K562 (cell line): ENCODE data around the gene EPHB1. TPM values are rescaled to one million over a fixed set of nuclear protein-coding genes. Genes with fewer than 3 reads are reported as not detected.

Experiments used
- ATAC-seq: fragments of 200-7000 bp; cut with Tn5 transposase; 3 replicates; pipeline ENCODE4 v1.9.1; 2020; ENCODE audit warnings: moderate library complexity
- BruUV-seq: library from RNA; stranded (reverse); fragments of 400-500 nt; replicated peaks from 2 replicates; lab custom pipeline; 2021; lab: Mats Ljungman, UMichigan
- CTCF ChIA-PET: fragments of 300-600 bp; formaldehyde crosslinking; extraction: SDS; loops from one replicate; lab custom pipeline; 2021; ENCODE audit warnings: low intra/inter-chr PET ratio; lab: Yijun Ruan, JAX
- POLR2A ChIA-PET: fragments of 300-600, 350-650 bp; sonication (Branson Sonifier 250); formaldehyde crosslinking; extraction: SDS; loops from one replicate; lab custom pipeline; 2021; ENCODE audit warnings: antibody characterized with exemption, inconsistent platforms; lab: Yijun Ruan, JAX
- DNase-seq, 4 experiments: peaks; one replicate each; pipeline versions ENCODE4 v3.0.0 to v3.0.0-alpha.2; 2011 to 2018; ENCODE audit warnings: low spot score in 3 of 4, mixed read lengths in 3 of 4; ENCODE audit errors: extremely low read depth in 1 of 4
- FAIRE-seq: peaks from 2 replicates; lab custom pipeline; 2011; peaks lifted over from hg19 to GRCh38; lab: Jason Lieb, UNC
- H2AFZ ChIP-seq: 2 replicates; pipeline ENCODE4 v1.6.0; 2011; ENCODE audit warnings: low read depth, low read length, control low read depth, inconsistent platforms
- H3K27ac ChIP-seq: fragments of 200-600 bp; 3 replicates; pipeline ENCODE4 v1.8.0; 2011; ENCODE audit warnings: low read depth, mild to moderate bottlenecking, control low read depth, inconsistent platforms, low read length, moderate library complexity, mixed read lengths; ENCODE audit errors: extremely low read depth
- H3K27me3 ChIP-seq, 2 experiments: fragments of 300-600 bp in 1 of 2; 2 replicates in 1 of 2; 3 replicates in 1 of 2; pipeline versions ENCODE4 v1.6.0 to v1.8.0; 2011; ENCODE audit warnings: inconsistent platforms in 2 of 2, low read length in 2 of 2, mild to moderate bottlenecking in 1 of 2, mixed read lengths in 1 of 2, moderate library complexity in 1 of 2; ENCODE audit not compliant: control insufficient read depth in 2 of 2, insufficient read depth in 2 of 2
- H3K36me3 ChIP-seq: fragments of 300-600 bp; 3 replicates; pipeline ENCODE4 v1.8.0; 2011; ENCODE audit warnings: mild to moderate bottlenecking, low read length, inconsistent platforms; ENCODE audit not compliant: control insufficient read depth, insufficient read depth
- H3K4me1 ChIP-seq, 2 experiments: fragments of 200-600 bp in 1 of 2; replicated peaks in 1 of 2; 2 replicates in 1 of 2; 3 replicates in 1 of 2; pipeline versions ENCODE4 v1.5.1 to v1.8.0; 2011; ENCODE audit warnings: inconsistent platforms in 2 of 2, low read length in 2 of 2, mild to moderate bottlenecking in 1 of 2, mixed read lengths in 1 of 2, moderate library complexity in 1 of 2; ENCODE audit not compliant: control insufficient read depth in 2 of 2, insufficient read depth in 2 of 2
- H3K4me2 ChIP-seq: 2 replicates; pipeline ENCODE4 v1.6.1; 2011; ENCODE audit warnings: low read length, control low read depth, inconsistent platforms, mixed read lengths; ENCODE audit not compliant: insufficient read depth
- H3K4me3 ChIP-seq: fragments of 200-600 bp; sonication (generic), shearing (Covaris generic); 2 replicates; pipeline ENCODE4 v1.5.1; 2016; ENCODE audit warnings: control low read depth, inconsistent platforms
- H3K79me2 ChIP-seq: fragments of 200-600 bp; 3 replicates; pipeline ENCODE4 v1.8.0; 2011; ENCODE audit warnings: low read length, inconsistent platforms; ENCODE audit not compliant: control insufficient read depth, insufficient read depth
- H3K9ac ChIP-seq, 2 experiments: 2 replicates each; pipeline versions ENCODE4 v1.6.0 to v1.6.1; 2011; ENCODE audit warnings: low read depth in 2 of 2, low read length in 2 of 2, control low read depth in 1 of 2, inconsistent platforms in 1 of 2, mild to moderate bottlenecking in 1 of 2, mixed read lengths in 1 of 2; ENCODE audit not compliant: insufficient read depth in 1 of 2
- H3K9me1 ChIP-seq: one replicate; pipeline ENCODE4 v1.6.0; 2011; ENCODE audit warnings: inconsistent platforms, mild to moderate bottlenecking, low read length, moderate library complexity; ENCODE audit not compliant: control insufficient read depth, insufficient read depth
- H3K9me3 ChIP-seq: replicated peaks from 2 replicates; pipeline ENCODE4 v1.5.1; 2011; ENCODE audit warnings: low read depth, low read length, inconsistent platforms; ENCODE audit not compliant: control insufficient read depth, insufficient read depth
- H4K20me1 ChIP-seq: replicated peaks from 2 replicates; pipeline ENCODE4 v1.6.1; 2011; ENCODE audit warnings: low read length, inconsistent platforms, mixed read lengths; ENCODE audit not compliant: control insufficient read depth, insufficient read depth
- ESRRA ChIP-seq: fragments of 450-650 bp; IDR thresholded peaks from 2 replicates; pipeline ENCODE4 v1.6.1; 2014; ENCODE audit warnings: low read depth, mild to moderate bottlenecking, moderate library complexity, borderline replicate concordance
- FIP1L1 ChIP-seq: fragments of 200-400 bp; formaldehyde crosslinking; IDR thresholded peaks from 2 replicates; pipeline ENCODE4 v1.6.1; 2018; ENCODE audit warnings: mild to moderate bottlenecking, low read depth, low read length; ENCODE audit not compliant: poor library complexity, severe bottlenecking
- GABPB2 ChIP-seq: fragments of 250-450 bp; sonication (Bioruptor Pico); conservative IDR thresholded peaks from 2 replicates; pipeline ENCODE4 v1.5.1; 2021; ENCODE audit warnings: mild to moderate bottlenecking
- HSF4 ChIP-seq: fragments of 250-450 bp; sonication (Bioruptor Pico); IDR thresholded peaks from 2 replicates; pipeline ENCODE4 v2.1.2; 2022; ENCODE audit warnings: mild to moderate bottlenecking, moderate library complexity, borderline replicate concordance
- MEIS2 ChIP-seq: fragments of 450-650 bp; IDR thresholded peaks from 2 replicates; pipeline ENCODE4 v1.6.1; 2014; ENCODE audit warnings: mild to moderate bottlenecking; ENCODE audit not compliant: partially characterized antibody
- MTA1 ChIP-seq: fragments of 450-650 bp; IDR thresholded peaks from 2 replicates; pipeline ENCODE4 v1.6.1; 2017; ENCODE audit warnings: borderline replicate concordance
- PURB ChIP-seq: sonication (generic); formaldehyde crosslinking; IDR thresholded peaks from 2 replicates; pipeline ENCODE4 v1.9.0; 2021; ENCODE audit warnings: low read depth, mild to moderate bottlenecking, missing genetic modification reagents
- TAF9B ChIP-seq: fragments of 450-650 bp; IDR thresholded peaks from 2 replicates; pipeline ENCODE4 v1.6.1; 2018; ENCODE audit warnings: mild to moderate bottlenecking; ENCODE audit not compliant: partially characterized antibody
- ZEB2 ChIP-seq: fragments of 450-650 bp; IDR thresholded peaks from 2 replicates; pipeline ENCODE4 v1.6.1; 2016
- ZFX ChIP-seq: sonication (generic); formaldehyde crosslinking; IDR thresholded peaks from 2 replicates; pipeline ENCODE4 v1.8.0; 2022; ENCODE audit warnings: mild to moderate bottlenecking, missing genetic modification reagents, moderate library complexity
- ZNF644 ChIP-seq: fragments of 200-800 bp; sonication (Bioruptor generic); IDR thresholded peaks from 2 replicates; pipeline ENCODE4 v1.6.1; 2016; ENCODE audit warnings: low read depth, missing genetic modification characterization, missing compliant biosample characterization
- WGBS: fragments of 100-300 bp; shearing (Covaris generic); methylation state at CpG from one replicate; pipeline ENCODE4 v1.1.6; 2016; ENCODE audit warnings: low coverage, mixed read lengths; ENCODE audit not compliant: insufficient coverage; ENCODE audit errors: missing lambda C conversion rate; 5-methylcytosine and 5-hydroxymethylcytosine counted together
- in situ Hi-C: fragments of 300-500 bp; cut with MboI; formaldehyde crosslinking; loops from 4 replicates; pipeline ENCODE4 v1.15.0; 2018; ENCODE audit warnings: inconsistent platforms, mixed read lengths
- intact Hi-C: fragments of 100-400 bp; cut with micrococcal nuclease; formaldehyde crosslinking; loops from 2 replicates; pipeline ENCODE4 v1.14.2; 2022
- polyA plus RNA-seq, 8 experiments: library from polyadenylated mRNA; depleted of rRNA in 4 of 8; stranded (reverse) in 5 of 8; unstranded in 3 of 8; fragments of >200 nt; fragmentation: Nextera tagmentation in 2 of 8; fragmentation: Illumina TruSeq in 1 of 8; extraction: Ambion mirVana in 2 of 8; extraction: Trizol in 1 of 8; gene quantifications; 2 replicates each; pipeline versions ENCODE4 v1.2.1 to v1.2.3, GENCODE V29; 2011 to 2014; ENCODE audit warnings: inconsistent platforms in 1 of 8, missing spikeins in 1 of 8
- total RNA-seq, 7 experiments: library from RNA; depleted of rRNA in 6 of 7; stranded (reverse); fragments of >200 nt in 6 of 7; fragmentation: Illumina TruSeq in 2 of 7; extraction: Trizol in 2 of 7; gene quantifications; 2 replicates each; pipeline versions ENCODE4 v1.2.1 to v1.2.3, GENCODE V29; 2011 to 2021; ENCODE audit warnings: low replicate concordance in 1 of 7
- TF ChIP-seq, protein P1 (sequence below): fragments of 250-450 bp; sonication (Bioruptor Pico); IDR thresholded peaks from 2 replicates; pipeline ENCODE4 v1.4.0; 2020; ENCODE audit warnings: borderline replicate concordance
- TF ChIP-seq, protein P2 (sequence below): fragments of 450-650 bp; formaldehyde crosslinking; IDR thresholded peaks from 2 replicates; pipeline ENCODE4 v1.4.0; 2022; ENCODE audit warnings: missing genetic modification characterization
- TF ChIP-seq, protein P3 (sequence below): sonication (generic); formaldehyde crosslinking; IDR thresholded peaks from 2 replicates; pipeline ENCODE4 v1.8.1; 2022; ENCODE audit warnings: missing genetic modification reagents
- TF ChIP-seq, protein P4 (sequence below): IDR thresholded peaks from 3 replicates; pipeline ENCODE4 v1.6.1; 2011; ENCODE audit warnings: borderline replicate concordance, mild to moderate bottlenecking, moderate library complexity; ENCODE audit not compliant: insufficient read length; ENCODE audit errors: extremely low read depth

EPHB1 gene
- total and polyA plus RNA-seq, 9 of the 15 experiments (the other 6 are each of a cell fraction or from before 2014, with no cell fraction given), result 0.29 TPM; not detected in 8

DNA sequence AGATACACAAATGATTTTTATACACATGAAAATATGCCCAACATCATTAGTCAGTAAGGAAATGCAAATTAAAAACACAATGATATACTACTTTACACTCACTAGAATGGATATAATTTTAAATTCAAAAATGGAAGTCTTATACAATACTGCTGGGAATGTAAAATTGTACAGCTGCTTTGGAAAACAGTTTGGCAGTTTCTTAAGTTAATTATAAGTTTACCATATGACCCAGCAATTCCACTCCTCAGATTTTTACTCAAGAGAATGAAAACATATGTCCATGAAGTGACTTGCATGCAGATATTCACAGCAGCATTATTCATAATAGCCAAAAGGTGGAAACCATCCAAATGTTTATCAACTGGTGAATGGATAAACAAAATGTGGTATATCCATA lies 281.3 kb downstream of the EPHB1 start (continued):
- TF ChIP-seq, protein P1, sequence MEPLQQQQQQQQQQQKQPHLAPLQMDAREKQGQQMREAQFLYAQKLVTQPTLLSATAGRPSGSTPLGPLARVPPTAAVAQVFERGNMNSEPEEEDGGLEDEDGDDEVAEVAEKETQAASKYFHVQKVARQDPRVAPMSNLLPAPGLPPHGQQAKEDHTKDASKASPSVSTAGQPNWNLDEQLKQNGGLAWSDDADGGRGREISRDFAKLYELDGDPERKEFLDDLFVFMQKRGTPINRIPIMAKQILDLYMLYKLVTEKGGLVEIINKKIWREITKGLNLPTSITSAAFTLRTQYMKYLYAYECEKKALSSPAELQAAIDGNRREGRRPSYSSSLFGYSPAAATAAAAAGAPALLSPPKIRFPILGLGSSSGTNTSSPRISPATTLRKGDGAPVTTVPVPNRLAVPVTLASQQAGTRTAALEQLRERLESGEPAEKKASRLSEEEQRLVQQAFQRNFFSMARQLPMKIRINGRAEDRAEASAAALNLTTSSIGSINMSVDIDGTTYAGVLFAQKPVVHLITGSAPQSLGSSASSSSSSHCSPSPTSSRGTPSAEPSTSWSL (CRISPR knock-in tag), result no peak

DNA sequence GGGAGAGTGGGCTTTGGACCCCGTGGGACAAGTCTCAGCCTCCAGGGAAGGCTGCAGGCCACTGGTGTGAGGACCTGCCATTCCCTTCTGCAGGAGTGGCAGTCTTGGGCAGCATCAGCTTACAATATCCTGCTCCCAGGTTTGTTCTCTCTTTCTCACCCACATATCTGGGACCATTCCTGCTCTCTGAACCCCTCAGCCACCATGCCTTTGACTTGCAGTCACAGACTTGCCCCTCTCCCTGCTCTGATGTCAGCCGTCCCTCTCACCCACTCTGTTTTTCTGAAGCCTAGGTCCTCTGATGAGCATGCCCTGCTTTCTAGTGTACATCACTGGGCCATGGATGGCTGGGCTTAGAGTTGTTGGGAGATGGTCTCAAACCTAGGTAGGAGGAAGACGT lies 282.1 kb downstream of the EPHB1 start:
- Histone ChIP-seq H3K9ac (no peak overlapping the region), H3K4me2 (no peak overlapping the region), H4K20me1 (no peaks in the 10 kb centered on the region), H3K9me3 (no peaks in the 10 kb centered on the region), H3K27me3 (no peaks in the 10 kb centered on the region), H3K27ac (no peak overlapping the region), H3K4me3 (no peak overlapping the region), H3K36me3 (no peaks in the 10 kb centered on the region), H3K9me1 (no peaks in the 10 kb centered on the region), H3K79me2 (no peaks in the 10 kb centered on the region), H2AFZ (no peak overlapping the region), H3K4me1 (no peaks in the 10 kb centered on the region)
- FAIRE-seq (no peak), DNase-seq (no peak), ATAC-seq (no peak)
- intact Hi-C loops, result no loop called here
- 0% methylated on average over 2 of the region's 3 CpGs for WGBS
- BruUV-seq, result no TSS peak
- in situ Hi-C loops, result no loop called here
- CTCF ChIA-PET, result no interaction called here
- POLR2A ChIA-PET, result no interaction called here
- TF ChIP-seq GABPB2 (CRISPR knock-in tag) (no peak), TAF9B (no peak), ZEB2 (no peak), PURB (no peak), ZNF644 (tag) (no peak), ZFX (CRISPR knock-in tag) (no peak), ESRRA (no peak), MTA1 (no peak), HSF4 (no peak), MEIS2 (no peak), FIP1L1 (no peak)
- TF ChIP-seq, protein P2, sequence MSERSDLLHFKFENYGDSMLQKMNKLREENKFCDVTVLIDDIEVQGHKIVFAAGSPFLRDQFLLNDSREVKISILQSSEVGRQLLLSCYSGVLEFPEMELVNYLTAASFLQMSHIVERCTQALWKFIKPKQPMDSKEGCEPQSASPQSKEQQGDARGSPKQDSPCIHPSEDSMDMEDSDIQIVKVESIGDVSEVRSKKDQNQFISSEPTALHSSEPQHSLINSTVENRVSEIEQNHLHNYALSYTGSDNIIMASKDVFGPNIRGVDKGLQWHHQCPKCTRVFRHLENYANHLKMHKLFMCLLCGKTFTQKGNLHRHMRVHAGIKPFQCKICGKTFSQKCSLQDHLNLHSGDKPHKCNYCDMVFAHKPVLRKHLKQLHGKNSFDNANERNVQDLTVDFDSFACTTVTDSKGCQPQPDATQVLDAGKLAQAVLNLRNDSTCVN (CRISPR knock-in tag), result no peak
- TF ChIP-seq, protein P3, sequence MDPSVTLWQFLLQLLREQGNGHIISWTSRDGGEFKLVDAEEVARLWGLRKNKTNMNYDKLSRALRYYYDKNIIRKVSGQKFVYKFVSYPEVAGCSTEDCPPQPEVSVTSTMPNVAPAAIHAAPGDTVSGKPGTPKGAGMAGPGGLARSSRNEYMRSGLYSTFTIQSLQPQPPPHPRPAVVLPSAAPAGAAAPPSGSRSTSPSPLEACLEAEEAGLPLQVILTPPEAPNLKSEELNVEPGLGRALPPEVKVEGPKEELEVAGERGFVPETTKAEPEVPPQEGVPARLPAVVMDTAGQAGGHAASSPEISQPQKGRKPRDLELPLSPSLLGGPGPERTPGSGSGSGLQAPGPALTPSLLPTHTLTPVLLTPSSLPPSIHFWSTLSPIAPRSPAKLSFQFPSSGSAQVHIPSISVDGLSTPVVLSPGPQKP (CRISPR knock-in tag), result no peak
- TF ChIP-seq, protein P4, sequence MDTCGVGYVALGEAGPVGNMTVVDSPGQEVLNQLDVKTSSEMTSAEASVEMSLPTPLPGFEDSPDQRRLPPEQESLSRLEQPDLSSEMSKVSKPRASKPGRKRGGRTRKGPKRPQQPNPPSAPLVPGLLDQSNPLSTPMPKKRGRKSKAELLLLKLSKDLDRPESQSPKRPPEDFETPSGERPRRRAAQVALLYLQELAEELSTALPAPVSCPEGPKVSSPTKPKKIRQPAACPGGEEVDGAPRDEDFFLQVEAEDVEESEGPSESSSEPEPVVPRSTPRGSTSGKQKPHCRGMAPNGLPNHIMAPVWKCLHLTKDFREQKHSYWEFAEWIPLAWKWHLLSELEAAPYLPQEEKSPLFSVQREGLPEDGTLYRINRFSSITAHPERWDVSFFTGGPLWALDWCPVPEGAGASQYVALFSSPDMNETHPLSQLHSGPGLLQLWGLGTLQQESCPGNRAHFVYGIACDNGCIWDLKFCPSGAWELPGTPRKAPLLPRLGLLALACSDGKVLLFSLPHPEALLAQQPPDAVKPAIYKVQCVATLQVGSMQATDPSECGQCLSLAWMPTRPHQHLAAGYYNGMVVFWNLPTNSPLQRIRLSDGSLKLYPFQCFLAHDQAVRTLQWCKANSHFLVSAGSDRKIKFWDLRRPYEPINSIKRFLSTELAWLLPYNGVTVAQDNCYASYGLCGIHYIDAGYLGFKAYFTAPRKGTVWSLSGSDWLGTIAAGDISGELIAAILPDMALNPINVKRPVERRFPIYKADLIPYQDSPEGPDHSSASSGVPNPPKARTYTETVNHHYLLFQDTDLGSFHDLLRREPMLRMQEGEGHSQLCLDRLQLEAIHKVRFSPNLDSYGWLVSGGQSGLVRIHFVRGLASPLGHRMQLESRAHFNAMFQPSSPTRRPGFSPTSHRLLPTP, result no peak
